ENCODE data around the gene SPG7.

The SPG7 gene

DNA sequence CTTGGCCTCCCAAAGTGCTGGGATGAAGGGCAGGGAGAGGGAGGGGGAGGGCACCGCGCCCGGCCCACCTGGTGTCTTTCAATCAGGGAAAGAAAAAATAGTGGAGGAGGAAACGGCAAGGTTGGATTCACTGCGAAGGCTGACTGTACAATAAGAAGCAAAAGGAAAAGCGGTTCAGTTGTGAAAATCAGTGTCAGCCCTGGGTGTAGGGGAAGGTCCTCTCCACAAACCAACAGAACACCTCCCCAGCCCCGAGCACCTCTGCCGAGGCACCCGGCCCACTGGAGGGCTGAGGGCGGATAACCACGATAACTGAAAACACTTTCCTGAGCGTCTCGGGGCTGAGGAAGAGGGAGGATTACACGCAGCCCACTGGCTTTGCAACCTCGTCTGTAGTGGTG is 1.4 kb upstream of the SPG7 start:
- TF ChIP-seq CREB1 (IDR thresholded peaks at IDR 0.05; ENCODE audit: low read depth) (no peak), TEAD4 (IDR thresholded peaks at IDR 0.05) (no peak), CEBPB (IDR thresholded peaks at IDR 0.05) (no peak), TCF12 (IDR thresholded peaks at IDR 0.05; ENCODE audit: low read depth) (no peak), ZBTB7A (IDR thresholded peaks at IDR 0.05; ENCODE audit: low read depth) (no peak), RAD21 (IDR thresholded peaks at IDR 0.05; ENCODE audit: low read depth) (no peak), YY1 (IDR thresholded peaks at IDR 0.05; ENCODE audit: low read depth) (no peak), EP300 (IDR thresholded peaks at IDR 0.05; ENCODE audit: borderline replicate concordance) (no peak), NFIC (IDR thresholded peaks at IDR 0.05) (no peak), TAF1 (IDR thresholded peaks at IDR 0.05; ENCODE audit: low read depth) (no peak)
- TF ChIP-seq, protein P1, sequence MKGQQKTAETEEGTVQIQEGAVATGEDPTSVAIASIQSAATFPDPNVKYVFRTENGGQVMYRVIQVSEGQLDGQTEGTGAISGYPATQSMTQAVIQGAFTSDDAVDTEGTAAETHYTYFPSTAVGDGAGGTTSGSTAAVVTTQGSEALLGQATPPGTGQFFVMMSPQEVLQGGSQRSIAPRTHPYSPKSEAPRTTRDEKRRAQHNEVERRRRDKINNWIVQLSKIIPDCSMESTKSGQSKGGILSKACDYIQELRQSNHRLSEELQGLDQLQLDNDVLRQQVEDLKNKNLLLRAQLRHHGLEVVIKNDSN (IDR thresholded peaks at IDR 0.05): no peak
- TF ChIP-seq, protein P2, sequence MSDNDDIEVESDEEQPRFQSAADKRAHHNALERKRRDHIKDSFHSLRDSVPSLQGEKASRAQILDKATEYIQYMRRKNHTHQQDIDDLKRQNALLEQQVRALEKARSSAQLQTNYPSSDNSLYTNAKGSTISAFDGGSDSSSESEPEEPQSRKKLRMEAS (IDR thresholded peaks at IDR 0.05): no peak
- TF ChIP-seq, protein P3, sequence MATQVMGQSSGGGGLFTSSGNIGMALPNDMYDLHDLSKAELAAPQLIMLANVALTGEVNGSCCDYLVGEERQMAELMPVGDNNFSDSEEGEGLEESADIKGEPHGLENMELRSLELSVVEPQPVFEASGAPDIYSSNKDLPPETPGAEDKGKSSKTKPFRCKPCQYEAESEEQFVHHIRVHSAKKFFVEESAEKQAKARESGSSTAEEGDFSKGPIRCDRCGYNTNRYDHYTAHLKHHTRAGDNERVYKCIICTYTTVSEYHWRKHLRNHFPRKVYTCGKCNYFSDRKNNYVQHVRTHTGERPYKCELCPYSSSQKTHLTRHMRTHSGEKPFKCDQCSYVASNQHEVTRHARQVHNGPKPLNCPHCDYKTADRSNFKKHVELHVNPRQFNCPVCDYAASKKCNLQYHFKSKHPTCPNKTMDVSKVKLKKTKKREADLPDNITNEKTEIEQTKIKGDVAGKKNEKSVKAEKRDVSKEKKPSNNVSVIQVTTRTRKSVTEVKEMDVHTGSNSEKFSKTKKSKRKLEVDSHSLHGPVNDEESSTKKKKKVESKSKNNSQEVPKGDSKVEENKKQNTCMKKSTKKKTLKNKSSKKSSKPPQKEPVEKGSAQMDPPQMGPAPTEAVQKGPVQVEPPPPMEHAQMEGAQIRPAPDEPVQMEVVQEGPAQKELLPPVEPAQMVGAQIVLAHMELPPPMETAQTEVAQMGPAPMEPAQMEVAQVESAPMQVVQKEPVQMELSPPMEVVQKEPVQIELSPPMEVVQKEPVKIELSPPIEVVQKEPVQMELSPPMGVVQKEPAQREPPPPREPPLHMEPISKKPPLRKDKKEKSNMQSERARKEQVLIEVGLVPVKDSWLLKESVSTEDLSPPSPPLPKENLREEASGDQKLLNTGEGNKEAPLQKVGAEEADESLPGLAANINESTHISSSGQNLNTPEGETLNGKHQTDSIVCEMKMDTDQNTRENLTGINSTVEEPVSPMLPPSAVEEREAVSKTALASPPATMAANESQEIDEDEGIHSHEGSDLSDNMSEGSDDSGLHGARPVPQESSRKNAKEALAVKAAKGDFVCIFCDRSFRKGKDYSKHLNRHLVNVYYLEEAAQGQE (IDR thresholded peaks at IDR 0.05; ENCODE audit: low read depth): no peak

DNA sequence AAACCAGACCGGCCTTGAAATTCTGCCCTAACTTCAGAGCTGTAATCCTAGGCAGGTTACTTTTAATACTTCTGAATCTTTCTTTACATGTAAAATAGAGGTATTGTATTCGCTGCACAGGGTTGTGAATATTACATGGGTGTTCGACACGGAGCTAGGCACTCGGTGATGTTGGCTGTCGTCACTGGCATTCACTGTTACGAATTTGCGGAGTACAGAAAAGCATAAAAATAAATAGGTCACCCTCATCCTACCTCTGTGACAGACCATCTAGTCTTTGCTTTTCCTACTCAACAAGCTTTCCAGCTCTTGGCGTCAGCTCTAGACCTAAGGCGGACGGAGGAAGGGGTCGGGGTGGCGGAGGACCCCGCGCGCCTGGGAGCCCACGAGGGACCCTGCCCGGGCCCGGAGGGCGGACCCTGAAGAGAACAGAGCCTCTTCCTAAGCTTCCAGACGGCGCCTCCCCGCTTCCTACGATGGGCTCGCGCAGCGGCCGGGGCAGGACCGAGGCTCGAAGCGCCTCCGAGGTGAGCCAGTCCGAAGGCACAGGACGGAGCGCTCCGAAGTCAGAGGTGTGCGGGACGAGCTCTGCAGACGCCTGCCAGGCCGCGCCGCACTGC is 879 bp upstream of the SPG7 start:
- no peak for TF ChIP-seq TEAD4 (IDR thresholded peaks at IDR 0.05)
- no peak for TF ChIP-seq EGR1 (IDR thresholded peaks at IDR 0.05)
- no peak for TF ChIP-seq TAF1 (IDR thresholded peaks at IDR 0.05; ENCODE audit: low read depth)
- TF ChIP-seq, protein P1 (IDR thresholded peaks at IDR 0.05): no peak
- no peak for TF ChIP-seq CEBPB (IDR thresholded peaks at IDR 0.05)

GRCh38 chr16:89510526-89510925 is 2.3 kb downstream of the SPG7 start:
- TF ChIP-seq EP300 (IDR thresholded peaks at IDR 0.05; ENCODE audit: borderline replicate concordance) (no peak), FOXM1 (IDR thresholded peaks at IDR 0.05; ENCODE audit: borderline replicate concordance, low read depth) (no peak), CREB1 (IDR thresholded peaks at IDR 0.05; ENCODE audit: low read depth) (no peak), NFIC (IDR thresholded peaks at IDR 0.05) (no peak), EGR1 (IDR thresholded peaks at IDR 0.05) (no peak), TCF12 (IDR thresholded peaks at IDR 0.05; ENCODE audit: low read depth) (no peak), ZBTB7A (IDR thresholded peaks at IDR 0.05; ENCODE audit: low read depth) (no peak), CEBPB (IDR thresholded peaks at IDR 0.05) (no peak), TEAD4 (IDR thresholded peaks at IDR 0.05) (no peak), YY1 (IDR thresholded peaks at IDR 0.05; ENCODE audit: low read depth) (no peak)
- TF ChIP-seq, protein P1 (IDR thresholded peaks at IDR 0.05): no peak
- TF ChIP-seq, protein P3 (IDR thresholded peaks at IDR 0.05; ENCODE audit: low read depth): no peak
- TF ChIP-seq, protein P2 (IDR thresholded peaks at IDR 0.05): no peak

DNA sequence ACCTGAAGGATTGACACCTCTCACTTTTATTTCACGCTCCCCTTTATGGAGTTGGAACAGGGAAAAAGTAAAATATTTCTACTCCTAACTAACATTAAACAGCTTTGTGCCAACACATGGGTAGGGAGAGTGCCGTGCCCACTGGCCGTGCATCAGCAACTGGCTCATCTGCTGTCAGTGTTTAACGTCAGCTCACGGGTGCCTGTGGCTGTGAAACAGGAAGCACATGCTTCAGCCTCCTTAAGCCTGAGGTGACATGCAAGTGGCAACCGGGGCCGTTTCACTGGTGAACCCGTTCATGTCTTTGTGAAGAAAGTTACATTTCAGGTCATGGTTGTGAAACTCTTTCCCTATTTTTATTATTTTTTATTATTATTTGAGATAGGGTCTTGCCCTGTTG is 3.2 kb downstream of the SPG7 start:
- TF ChIP-seq, protein P1 (IDR thresholded peaks at IDR 0.05): no peak
- TF ChIP-seq, protein P3 (IDR thresholded peaks at IDR 0.05; ENCODE audit: low read depth): no peak
- no peak for TF ChIP-seq EGR1 (IDR thresholded peaks at IDR 0.05)

Data from Ishikawa (cell line).